CD4-positive, alpha-beta T cell (primary cell): ENCODE measurements around the gene APOLD1. TPM values are rescaled to one million over a fixed set of nuclear protein-coding genes. Genes with fewer than 3 reads are reported as not detected.

Experiments used
- ATAC-seq: fragments of 200-7000 bp; cut with Tn5 transposase; one replicate; pipeline ENCODE4 v1.10.0; 2022; ENCODE audit warnings: mild to moderate bottlenecking; ENCODE audit not compliant: poor library complexity
- CTCF ChIA-PET: fragments of 350-600 bp; sonication (Branson Sonifier 250); formaldehyde crosslinking; loops from one replicate; lab custom pipeline; 2021; ENCODE audit warnings: antibody characterized with exemption, inconsistent platforms; lab: Charles Lee
- POLR2A ChIA-PET: fragments of 350-600 bp; sonication (Branson Sonifier 250); formaldehyde crosslinking; loops from one replicate; lab custom pipeline; 2021; ENCODE audit warnings: antibody characterized with exemption, inconsistent platforms; lab: Charles Lee
- DNase-seq, 14 experiments: peaks; one replicate each; pipeline ENCODE4 v3.0.0-alpha.2; 2013 to 2020; ENCODE audit warnings: mixed read lengths in 2 of 14
- H3K27ac ChIP-seq, 2 donors: one replicate each; pipeline versions ENCODE4 v1.5.1 to v1.7.0; 2013; ENCODE audit warnings: low read length in 2 of 2, low read depth in 1 of 2, mild to moderate bottlenecking in 1 of 2
- H3K27me3 ChIP-seq, 2 experiments: 1 replicate in 1 of 2; 2 replicates in 1 of 2; pipeline versions ENCODE4 v1.6.1 to v1.7.0; 2013; ENCODE audit warnings: low read length in 2 of 2, control low read depth in 1 of 2, mild to moderate bottlenecking in 1 of 2, moderate library complexity in 1 of 2; ENCODE audit not compliant: insufficient read depth in 2 of 2, control insufficient read depth in 1 of 2
- H3K36me3 ChIP-seq: one replicate; pipeline ENCODE4 v1.6.1; 2013; ENCODE audit warnings: low read length, control low read depth; ENCODE audit not compliant: insufficient read depth
- H3K4me1 ChIP-seq: one replicate; pipeline ENCODE4 v1.6.1; 2013; ENCODE audit warnings: low read length, control low read depth; ENCODE audit not compliant: insufficient read depth
- H3K4me3 ChIP-seq: one replicate; pipeline ENCODE4 v1.5.1; 2013; ENCODE audit warnings: mild to moderate bottlenecking, low read length, moderate library complexity
- H3K9me3 ChIP-seq, 2 experiments: 1 replicate in 1 of 2; 2 replicates in 1 of 2; pipeline versions ENCODE4 v1.6.1 to v1.7.0; 2013; ENCODE audit warnings: low read length in 2 of 2, mild to moderate bottlenecking in 2 of 2, control low read depth in 1 of 2, moderate library complexity in 1 of 2; ENCODE audit not compliant: control insufficient read depth in 1 of 2, insufficient read depth in 1 of 2
- H3K27ac Mint-ChIP-seq: one replicate; pipeline ENCODE4 v1.8.0; 2020; ENCODE audit warnings: mixed read lengths
- H3K27me3 Mint-ChIP-seq: one replicate; pipeline ENCODE4 v1.8.0; 2021; ENCODE audit warnings: mixed read lengths
- H3K36me3 Mint-ChIP-seq: one replicate; pipeline ENCODE4 v1.8.0; 2021; ENCODE audit warnings: low read depth, mixed read lengths
- H3K4me1 Mint-ChIP-seq: one replicate; pipeline ENCODE4 v1.8.0; 2021; ENCODE audit warnings: low read depth, mixed read lengths
- H3K4me3 Mint-ChIP-seq: one replicate; pipeline ENCODE4 v1.8.0; 2020; ENCODE audit warnings: mild to moderate bottlenecking, mixed read lengths
- H3K9me3 Mint-ChIP-seq: one replicate; pipeline ENCODE4 v1.8.0; 2020; ENCODE audit warnings: mixed read lengths
- intact Hi-C, 2 experiments: fragments of 100-400 bp; cut with DNase I in 1 of 2; cut with micrococcal nuclease in 1 of 2; formaldehyde crosslinking; loops; one replicate each; pipeline versions ENCODE4 v1.15.1 to v1.9.0; 2023 to 2025; cut with DNase I, micrococcal nuclease
- total RNA-seq, 174 experiments: library from RNA in 2 of 174; stranded (reverse) in 2 of 174; gene quantifications; one replicate each; pipeline ENCODE4 v1.2.3 and lab custom pipeline; 2021 to 2026
- TF ChIP-seq, protein P1 (sequence below): fragments of 200-600 bp; IDR thresholded peaks from one replicate; pipeline ENCODE4 v1.8.0; 2022; ENCODE audit warnings: antibody characterized with exemption, mild to moderate bottlenecking

The APOLD1 gene
- total RNA-seq, 2 experiments from 2014 or later = 1.8 to 3.4 TPM

DNA sequence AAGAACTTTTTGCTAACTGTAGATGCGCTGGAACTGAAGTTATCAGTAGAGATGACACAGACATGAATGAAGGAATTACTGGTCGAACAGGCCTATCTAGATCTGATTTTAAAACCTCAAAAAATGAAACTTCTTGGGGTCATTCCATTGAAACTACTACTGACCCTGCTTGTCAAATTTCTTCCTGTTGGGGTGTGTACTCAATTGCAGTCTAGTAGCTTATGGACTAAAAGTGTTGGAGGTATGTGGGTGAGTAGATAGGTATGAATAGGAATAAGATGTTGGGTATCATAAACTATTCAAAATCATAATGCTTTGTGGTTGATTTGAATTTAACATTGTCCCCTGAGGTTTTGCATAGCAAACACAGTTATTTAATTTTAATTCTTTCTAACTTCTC is 9.2 kb downstream of the APOLD1 start:
- H3K4me1 ChIP-seq = no peaks in the 10 kb centered on the region
- no peak overlapping the region for H3K27ac Mint-ChIP-seq
- no peak overlapping the region for H3K4me3 ChIP-seq
- CTCF ChIA-PET = no interaction called here
- H3K36me3 Mint-ChIP-seq = no peaks in the 10 kb centered on the region
- ATAC-seq (no peak), DNase-seq (no peak)
- TF ChIP-seq, protein P1, sequence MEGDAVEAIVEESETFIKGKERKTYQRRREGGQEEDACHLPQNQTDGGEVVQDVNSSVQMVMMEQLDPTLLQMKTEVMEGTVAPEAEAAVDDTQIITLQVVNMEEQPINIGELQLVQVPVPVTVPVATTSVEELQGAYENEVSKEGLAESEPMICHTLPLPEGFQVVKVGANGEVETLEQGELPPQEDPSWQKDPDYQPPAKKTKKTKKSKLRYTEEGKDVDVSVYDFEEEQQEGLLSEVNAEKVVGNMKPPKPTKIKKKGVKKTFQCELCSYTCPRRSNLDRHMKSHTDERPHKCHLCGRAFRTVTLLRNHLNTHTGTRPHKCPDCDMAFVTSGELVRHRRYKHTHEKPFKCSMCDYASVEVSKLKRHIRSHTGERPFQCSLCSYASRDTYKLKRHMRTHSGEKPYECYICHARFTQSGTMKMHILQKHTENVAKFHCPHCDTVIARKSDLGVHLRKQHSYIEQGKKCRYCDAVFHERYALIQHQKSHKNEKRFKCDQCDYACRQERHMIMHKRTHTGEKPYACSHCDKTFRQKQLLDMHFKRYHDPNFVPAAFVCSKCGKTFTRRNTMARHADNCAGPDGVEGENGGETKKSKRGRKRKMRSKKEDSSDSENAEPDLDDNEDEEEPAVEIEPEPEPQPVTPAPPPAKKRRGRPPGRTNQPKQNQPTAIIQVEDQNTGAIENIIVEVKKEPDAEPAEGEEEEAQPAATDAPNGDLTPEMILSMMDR = no peak
- no peaks in the 10 kb centered on the region for H3K9me3 Mint-ChIP-seq
- no peaks in the 10 kb centered on the region for H3K9me3 ChIP-seq
- no peaks in the 10 kb centered on the region for H3K27me3 ChIP-seq
- no peaks in the 10 kb centered on the region for H3K27me3 Mint-ChIP-seq
- no peaks in the 10 kb centered on the region for H3K36me3 ChIP-seq
- no peak overlapping the region for H3K4me3 Mint-ChIP-seq
- H3K4me1 Mint-ChIP-seq = no peaks in the 10 kb centered on the region
- POLR2A ChIA-PET = no interaction called here
- intact Hi-C loops = loop anchor here in 1 of 2 experiments (5.0 kb wide), 1 partner anchor 418 kb away; no protein-coding TSS in a partner anchor
- H3K27ac ChIP-seq = no peak overlapping the region

DNA sequence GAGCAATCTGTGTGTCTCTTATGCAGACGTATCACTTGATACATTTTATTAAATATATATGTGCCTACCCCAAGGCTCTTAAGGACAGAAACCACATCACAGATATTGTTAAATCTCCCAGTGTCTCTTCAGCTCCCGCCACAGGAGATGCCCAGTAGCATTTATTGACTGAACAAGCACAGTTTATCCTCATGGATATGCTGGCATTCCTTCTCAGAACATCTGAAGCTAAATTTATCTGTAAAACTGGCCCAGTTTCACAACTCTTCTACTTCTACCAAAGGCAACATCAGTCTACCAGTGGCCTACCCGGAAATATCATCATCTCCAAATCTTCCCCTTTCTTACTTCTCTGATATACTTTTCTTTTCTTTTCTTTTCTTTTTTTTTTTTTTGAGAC is 10.7 kb downstream of the APOLD1 start:
- POLR2A ChIA-PET = no interaction called here
- peaks cover 6% of the 10 kb centered on the region for H3K4me1 Mint-ChIP-seq
- Histone ChIP-seq H3K4me3 (no peak overlapping the region), H3K36me3 (no peaks in the 10 kb centered on the region), H3K27me3 (no peaks in the 10 kb centered on the region), H3K4me1 (no peaks in the 10 kb centered on the region), H3K27ac (no peak overlapping the region), H3K9me3 (no peaks in the 10 kb centered on the region)
- ATAC-seq (no peak), DNase-seq (no peak)
- no peaks in the 10 kb centered on the region for H3K27me3 Mint-ChIP-seq
- TF ChIP-seq, protein P1 = no peak
- CTCF ChIA-PET = no interaction called here
- H3K9me3 Mint-ChIP-seq = no peaks in the 10 kb centered on the region
- no peaks in the 10 kb centered on the region for H3K36me3 Mint-ChIP-seq
- intact Hi-C loops = no loop called here
- no peak overlapping the region for H3K4me3 Mint-ChIP-seq
- H3K27ac Mint-ChIP-seq = no peak overlapping the region

DNA sequence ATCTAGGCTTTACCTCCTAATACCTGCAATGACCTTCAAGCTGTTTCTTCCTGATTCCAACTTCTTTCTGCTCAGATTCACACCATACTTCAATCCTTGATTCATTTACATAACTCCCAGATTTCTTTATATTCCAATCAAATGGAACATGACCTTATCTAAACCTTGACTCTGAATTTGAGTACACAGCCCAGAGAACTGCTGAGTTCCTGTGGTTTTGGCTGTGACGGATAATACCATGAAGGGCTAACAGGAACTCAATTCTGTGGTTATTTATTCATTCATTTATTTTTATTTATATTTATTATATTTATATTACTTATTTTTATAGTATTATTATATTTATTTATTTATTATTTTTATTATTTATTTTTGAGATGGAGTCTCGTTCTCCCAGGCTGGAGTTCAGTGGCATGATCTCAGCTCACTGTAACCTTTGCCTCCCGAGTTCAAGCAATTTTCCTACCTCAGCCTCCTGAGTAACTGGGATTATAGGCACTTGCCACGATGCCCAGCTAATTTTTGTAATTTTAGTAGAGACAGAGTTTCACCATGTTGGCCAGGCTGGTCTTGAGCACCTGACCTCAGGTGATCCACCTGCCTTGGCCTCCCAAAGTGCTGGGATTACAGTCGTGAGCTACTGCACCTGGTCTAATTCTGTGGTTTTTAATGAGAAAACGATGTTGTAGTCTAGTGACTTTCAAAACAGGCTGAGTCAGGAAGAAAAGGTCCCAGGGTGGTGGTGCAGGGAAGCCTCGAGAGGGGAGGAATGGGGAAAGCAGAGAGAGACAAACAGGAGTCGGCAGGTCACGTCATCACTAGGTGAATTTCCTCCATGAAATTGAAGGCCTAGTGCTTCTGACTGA is 11.7 kb downstream of the APOLD1 start:
- CTCF ChIA-PET = no interaction called here
- Mint-ChIP-seq H3K27me3 (no peaks in the 10 kb centered on the region), H3K4me1 (peaks cover 12% of the 10 kb centered on the region), H3K9me3 (no peaks in the 10 kb centered on the region), H3K36me3 (no peaks in the 10 kb centered on the region), H3K4me3 (no peak overlapping the region), H3K27ac (no peak overlapping the region)
- ATAC-seq (no peak), DNase-seq (no peak)
- Histone ChIP-seq H3K4me3 (no peak overlapping the region), H3K9me3 (no peaks in the 10 kb centered on the region), H3K36me3 (no peaks in the 10 kb centered on the region), H3K27me3 (no peaks in the 10 kb centered on the region), H3K27ac (no peak overlapping the region), H3K4me1 (no peaks in the 10 kb centered on the region)
- POLR2A ChIA-PET = no interaction called here
- TF ChIP-seq, protein P1 = no peak
- intact Hi-C loops = no loop called here
